Measurements from ENCODE around the gene KRT23. TPM values are rescaled to one million over a fixed set of nuclear protein-coding genes. Genes with fewer than 3 reads are reported as not detected.

The KRT23 gene
- total and polyA plus RNA-seq, 2 experiments from 2014 or later = not detected

GRCh38 chr17:40980117-40980516 is 42.7 kb upstream of the KRT23 start:
- no peaks in the 10 kb centered on the region for H3K36me3 ChIP-seq
- DNase-seq (ENCODE audit: low read depth in 1 of 2, low spot score in 1 of 2) = no peak
- no peaks in the 10 kb centered on the region for H3K9me3 ChIP-seq (ENCODE audit: low read depth)
- peak overlapping the region; percentile 82 for H3K27ac ChIP-seq
- peaks cover 4% of the 10 kb centered on the region for H3K27me3 ChIP-seq
- H3K4me1 ChIP-seq (ENCODE audit: low read depth) = peaks cover 14% of the 10 kb centered on the region
- no peak for TF ChIP-seq CTCF (IDR thresholded peaks at IDR 0.05; ENCODE audit: low read depth, low read length)
- H3K4me3 ChIP-seq = no peak overlapping the region

DNA sequence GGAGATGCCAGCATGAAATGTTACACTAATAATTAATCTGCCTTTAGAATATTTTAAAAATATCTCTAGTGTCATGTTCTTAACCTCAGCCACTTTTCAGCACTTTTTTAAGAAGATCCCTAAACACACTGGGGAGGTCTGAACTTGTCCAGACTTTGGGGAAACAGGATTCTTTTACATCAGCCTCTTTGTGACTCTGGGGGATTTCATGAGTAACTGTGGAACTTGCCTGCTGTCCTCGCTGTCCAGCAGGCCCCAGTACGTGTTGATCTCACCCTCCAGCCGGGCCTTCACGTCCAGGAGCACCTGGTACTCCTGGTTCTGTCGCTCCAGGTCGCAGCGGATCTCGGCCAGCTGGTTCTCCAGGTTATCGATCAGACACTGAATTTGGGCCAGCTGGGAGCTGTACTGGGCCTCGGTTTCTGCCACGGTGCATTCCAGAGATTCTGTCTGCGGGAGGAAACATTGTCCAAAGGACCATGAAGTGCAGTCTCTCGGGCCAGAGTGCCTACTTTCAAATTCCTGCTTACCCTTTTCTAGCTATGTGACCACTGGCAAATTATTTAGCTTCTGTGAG is 41.2 kb upstream of the KRT23 start:
- H3K4me1 ChIP-seq (ENCODE audit: low read depth) = peaks cover 14% of the 10 kb centered on the region
- no peaks in the 10 kb centered on the region for H3K9me3 ChIP-seq (ENCODE audit: low read depth)
- no peak for TF ChIP-seq CTCF (IDR thresholded peaks at IDR 0.05; ENCODE audit: low read depth, low read length)
- no peaks in the 10 kb centered on the region for H3K27me3 ChIP-seq
- DNase-seq (ENCODE audit: low read depth in 1 of 2, low spot score in 1 of 2) = peak in 1 of 2 donors; percentile 14
- no peaks in the 10 kb centered on the region for H3K36me3 ChIP-seq
- no peak overlapping the region for H3K27ac ChIP-seq
- H3K4me3 ChIP-seq = no peak overlapping the region

- H3K9me3 ChIP-seq (ENCODE audit: low read depth) = no peaks in the 10 kb centered on the region
Measured at GRCh38 chr17:40975516-40975915, 38.1 kb upstream of the KRT23 start.

DNA sequence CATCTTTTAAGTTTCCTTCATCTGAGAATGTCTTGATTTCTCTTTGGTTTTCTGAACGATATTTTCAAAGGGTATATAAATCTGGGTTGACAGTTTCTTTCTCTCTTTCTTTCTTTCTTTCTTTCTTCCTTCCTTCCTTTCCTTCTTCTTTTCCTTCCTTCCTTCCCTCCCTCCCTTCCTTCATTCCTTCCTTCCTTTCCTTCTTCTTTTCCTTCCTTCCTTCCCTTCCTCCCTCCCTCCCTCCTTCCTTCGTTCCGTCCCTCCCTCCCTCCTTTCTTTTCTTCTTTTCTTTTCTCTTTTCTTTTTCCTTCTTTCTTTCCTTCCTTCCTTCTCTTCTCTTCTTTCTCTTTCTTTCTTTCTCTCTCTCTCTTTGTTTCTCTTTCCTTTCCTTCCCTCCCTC is 36.9 kb upstream of the KRT23 start:
- Histone ChIP-seq H3K27me3 (no peaks in the 10 kb centered on the region), H3K4me3 (no peak overlapping the region), H3K9me3 (ENCODE audit: low read depth) (no peaks in the 10 kb centered on the region), H3K36me3 (no peaks in the 10 kb centered on the region), H3K27ac (no peak overlapping the region), H3K4me1 (ENCODE audit: low read depth) (no peaks in the 10 kb centered on the region)
- no peak for TF ChIP-seq CTCF (IDR thresholded peaks at IDR 0.05; ENCODE audit: low read depth, low read length)
- DNase-seq (ENCODE audit: low read depth in 1 of 2, low spot score in 1 of 2) = no peak

More at GRCh38 chr17:40975516-40975915, 38.1 kb upstream of the KRT23 start:
- no peak for DNase-seq (ENCODE audit: low read depth in 1 of 2, low spot score in 1 of 2)
- TF ChIP-seq CTCF (IDR thresholded peaks at IDR 0.05; ENCODE audit: low read depth, low read length) = no peak
- H3K4me3 ChIP-seq = no peak overlapping the region
- no peak overlapping the region for H3K27ac ChIP-seq
- H3K27me3 ChIP-seq = no peaks in the 10 kb centered on the region
- H3K4me1 ChIP-seq (ENCODE audit: low read depth) = peaks cover 7% of the 10 kb centered on the region
- no peaks in the 10 kb centered on the region for H3K36me3 ChIP-seq

DNA sequence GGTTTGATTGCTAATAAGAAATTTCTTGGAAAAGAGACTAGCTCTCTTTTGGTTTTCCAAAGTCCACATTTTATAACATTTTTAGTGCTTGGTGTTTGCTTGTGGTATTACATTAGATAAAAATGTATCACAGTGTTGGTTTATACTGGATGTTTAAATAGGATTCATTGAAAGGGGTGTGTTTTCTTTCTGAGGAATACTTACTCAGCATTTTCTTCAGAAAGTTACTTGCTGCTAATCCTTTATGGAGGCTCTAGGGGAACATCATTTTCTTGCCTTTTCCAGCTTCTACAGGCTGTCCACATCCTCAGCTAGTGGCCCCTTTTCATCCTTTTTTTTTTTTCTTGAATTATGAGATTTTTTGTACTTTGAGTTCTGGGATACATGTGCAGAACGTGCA is 30.1 kb upstream of the KRT23 start:
- H3K27me3 ChIP-seq = no peaks in the 10 kb centered on the region
- no peaks in the 10 kb centered on the region for H3K4me1 ChIP-seq (ENCODE audit: low read depth)
- H3K36me3 ChIP-seq = no peaks in the 10 kb centered on the region
- H3K4me3 ChIP-seq = no peak overlapping the region
- no peak overlapping the region for H3K27ac ChIP-seq
- DNase-seq (ENCODE audit: low read depth in 1 of 2, low spot score in 1 of 2) = no peak
- H3K9me3 ChIP-seq (ENCODE audit: low read depth) = no peaks in the 10 kb centered on the region
- TF ChIP-seq CTCF (IDR thresholded peaks at IDR 0.05; ENCODE audit: low read depth, low read length) = no peak
